GM13976 (cell line): Measurements from ENCODE around the gene CENPV.

Experiments
- DNase-seq: peaks from one replicate; pipeline ENCODE4 v3.0.0; 2012; ENCODE audit warnings: low spot score
- CTCF ChIP-seq: IDR thresholded peaks from 2 replicates; pipeline ENCODE4 v1.5.1; 2012; ENCODE audit warnings: borderline replicate concordance, mild to moderate bottlenecking; ENCODE audit not compliant: insufficient read depth; ENCODE audit errors: extremely low read depth, missing control alignments, control extremely low read depth
- in situ Hi-C: fragments of 300-500 bp; cut with MboI; formaldehyde crosslinking; loops from one replicate; pipeline ENCODE4 v1.12.0; 2022; ENCODE audit warnings: low sequenced_read_pairs, mixed read lengths, inconsistent platforms; ENCODE audit not compliant: unreplicated experiment

CENPV gene

GRCh38 chr17:16348586-16348985 is 4.7 kb downstream of the CENPV start:
- no peak for TF ChIP-seq CTCF
- no peak for DNase-seq
- in situ Hi-C loops = no loop called here

- no peak for DNase-seq
- no peak for TF ChIP-seq CTCF
- in situ Hi-C loops = no loop called here
Observed at GRCh38 chr17:16346721-16347271, 6.5 kb downstream of the CENPV start.

- in situ Hi-C loops = no loop called here
- no peak for TF ChIP-seq CTCF
- no peak for DNase-seq
Observed at GRCh38 chr17:16345565-16345964, 7.7 kb downstream of the CENPV start.

- no peak for TF ChIP-seq CTCF
- in situ Hi-C loops = no loop called here
- no peak for DNase-seq
Observed at GRCh38 chr17:16343569-16343968, 9.7 kb downstream of the CENPV start.

- in situ Hi-C loops = no loop called here
- TF ChIP-seq CTCF = no peak
- DNase-seq = no peak
Observed at GRCh38 chr17:16342979-16343378, 10.3 kb downstream of the CENPV start.

- in situ Hi-C loops = no loop called here
- TF ChIP-seq CTCF = no peak
- no peak for DNase-seq
Observed at GRCh38 chr17:16339959-16340358, 13.3 kb downstream of the CENPV start.

- DNase-seq = no peak
- in situ Hi-C loops = no loop called here
- TF ChIP-seq CTCF = no peak
Observed at GRCh38 chr17:16339402-16339801, 13.9 kb downstream of the CENPV start.
